Measurements from ENCODE around the gene PSMC1.

PSMC1 gene

GRCh38 chr14:90302529-90303303, 46.4 kb downstream of the PSMC1 start:
- DNase-seq (ENCODE audit: low spot score): no peak

GRCh38 chr14:90303473-90303872, 47.1 kb downstream of the PSMC1 start:
- DNase-seq (ENCODE audit: low spot score): no peak

GRCh38 chr14:90304502-90304901, 48.1 kb downstream of the PSMC1 start:
- DNase-seq (ENCODE audit: low spot score): no peak

GRCh38 chr14:90305176-90305601, 48.8 kb downstream of the PSMC1 start:
- no peak for DNase-seq (ENCODE audit: low spot score)

- no peak for DNase-seq (ENCODE audit: low spot score)
These were observed 52.2 kb downstream of the PSMC1 start for GRCh38 chr14:90308561-90308960.

- no peak for DNase-seq (ENCODE audit: low spot score)
These were observed 60.9 kb downstream of the PSMC1 start for GRCh38 chr14:90317286-90317685.

GRCh38 chr14:90318016-90318415, 61.7 kb downstream of the PSMC1 start:
- no peak for DNase-seq (ENCODE audit: low spot score)

GRCh38 chr14:90319173-90319572, 62.8 kb downstream of the PSMC1 start:
- no peak for DNase-seq (ENCODE audit: low spot score)

- no peak for DNase-seq (ENCODE audit: low spot score)
These were observed 63.5 kb downstream of the PSMC1 start for GRCh38 chr14:90319634-90320541.

GRCh38 chr14:90321891-90322290, 65.5 kb downstream of the PSMC1 start:
- DNase-seq (ENCODE audit: low spot score): no peak
